Measurements from ENCODE around the gene METTL18.
A peak's percentile ranks its signal among the peaks of the same experiment; 100 is the strongest.

METTL18 gene

DNA sequence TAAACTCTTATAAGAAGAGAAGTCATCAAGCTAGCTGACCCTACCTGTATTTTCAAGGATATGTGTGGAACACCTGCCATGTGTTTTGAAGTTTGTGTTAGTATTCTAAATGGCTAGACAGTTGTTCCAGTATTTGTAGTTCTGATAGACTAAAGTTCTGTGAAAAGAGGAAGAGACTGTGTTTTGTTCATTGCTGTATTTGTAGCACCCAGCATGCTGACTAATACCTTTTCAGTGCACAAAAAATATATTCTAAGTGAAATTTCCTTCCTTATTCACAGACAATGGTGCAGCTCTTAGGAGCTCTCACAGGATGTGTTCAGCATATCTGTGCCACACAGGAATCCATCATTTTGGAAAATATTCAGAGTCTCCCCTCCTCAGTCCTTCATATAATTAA lies 8.2 kb upstream of the METTL18 start:
- no peak overlapping the region for H3K27ac Mint-ChIP-seq
- H3K4me3 Mint-ChIP-seq: no peak overlapping the region
- DNase-seq (ENCODE audit: low spot score in 2 of 2) (no peak), ATAC-seq (no peak)
- peaks cover 65% of the 10 kb centered on the region for H3K36me3 Mint-ChIP-seq
- no peaks in the 10 kb centered on the region for H3K4me1 Mint-ChIP-seq
- no peaks in the 10 kb centered on the region for H3K9me3 Mint-ChIP-seq

DNA sequence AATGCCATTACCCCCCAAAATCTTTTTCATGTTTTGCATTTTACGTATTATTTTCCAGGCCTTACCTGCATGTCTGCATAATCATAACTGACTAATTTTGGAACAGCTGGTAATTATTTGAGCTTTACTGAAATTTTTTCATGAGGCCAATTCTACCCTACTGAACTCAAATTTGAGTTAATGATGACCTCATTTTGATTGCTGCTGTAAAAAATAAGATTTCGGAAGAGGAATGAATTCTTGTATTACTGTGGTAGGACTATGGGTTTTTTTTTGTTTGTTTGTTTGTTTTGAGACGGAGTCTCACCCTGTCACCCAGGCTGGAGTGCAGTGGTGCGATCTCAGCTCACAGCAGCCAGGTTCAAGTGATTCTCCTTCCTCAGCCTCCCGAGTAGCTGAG lies 2.6 kb upstream of the METTL18 start:
- Mint-ChIP-seq H3K4me3 (no peak overlapping the region), H3K4me1 (peaks cover 20% of the 10 kb centered on the region), H3K9me3 (no peaks in the 10 kb centered on the region), H3K36me3 (peaks cover 53% of the 10 kb centered on the region), H3K27ac (no peak overlapping the region)
- DNase-seq (ENCODE audit: low spot score in 2 of 2) (no peak), ATAC-seq (no peak)

DNA sequence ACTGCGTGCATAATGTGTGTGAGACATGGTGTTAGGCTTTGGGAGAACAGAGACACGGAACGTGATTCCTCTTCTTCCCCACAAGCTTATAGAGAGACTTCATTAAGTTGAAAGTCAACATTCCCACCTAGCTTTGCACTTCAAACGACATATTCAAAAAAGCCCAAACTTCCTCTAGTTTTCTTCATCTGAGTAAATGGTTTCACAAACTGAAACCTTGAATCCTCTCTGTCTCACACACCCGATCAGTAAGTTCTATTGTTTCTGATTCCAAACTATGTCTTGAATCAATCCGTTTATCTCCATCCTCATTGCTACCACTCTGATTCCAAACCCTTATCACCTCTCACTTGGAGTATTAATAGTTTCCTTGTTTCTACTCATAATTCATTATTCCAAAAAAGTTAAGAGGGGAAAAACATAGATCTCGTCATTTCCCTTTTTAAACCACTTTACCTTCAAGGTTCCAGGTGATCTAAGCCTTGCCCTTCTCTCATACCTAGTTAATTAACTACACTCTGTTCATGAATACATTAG lies 1.6 kb upstream of the METTL18 start:
- DNase-seq (ENCODE audit: low spot score in 2 of 2): no peak
- Mint-ChIP-seq H3K36me3 (peaks cover 54% of the 10 kb centered on the region), H3K27ac (peak overlapping the region; percentile 98), H3K4me3 (peak overlapping the region; percentile 95), H3K4me1 (peaks cover 27% of the 10 kb centered on the region), H3K9me3 (no peaks in the 10 kb centered on the region)
- ATAC-seq: no peak

DNA sequence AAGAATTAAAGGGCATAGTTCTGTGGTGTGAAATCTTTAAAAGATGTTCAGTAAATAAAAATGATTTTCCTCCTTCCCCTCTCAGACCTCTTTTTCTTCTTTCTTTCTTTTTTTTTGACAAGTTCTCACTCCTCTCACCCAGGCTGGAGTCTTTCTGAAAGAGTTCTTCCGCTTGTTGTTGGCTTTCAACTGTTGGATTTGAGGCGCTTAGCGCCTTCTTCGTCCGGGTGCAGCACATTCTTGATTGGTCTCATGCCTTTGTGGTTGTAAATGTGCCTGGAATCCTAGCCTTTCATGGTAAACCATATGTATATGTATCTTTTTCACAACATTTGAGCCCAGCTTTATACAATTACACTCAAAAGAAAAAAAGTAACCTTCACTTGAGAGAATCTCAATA lies 980 bp upstream of the METTL18 start:
- DNase-seq (ENCODE audit: low spot score in 2 of 2) (no peak), ATAC-seq (no peak)
- H3K4me1 Mint-ChIP-seq: peaks cover 27% of the 10 kb centered on the region

DNA sequence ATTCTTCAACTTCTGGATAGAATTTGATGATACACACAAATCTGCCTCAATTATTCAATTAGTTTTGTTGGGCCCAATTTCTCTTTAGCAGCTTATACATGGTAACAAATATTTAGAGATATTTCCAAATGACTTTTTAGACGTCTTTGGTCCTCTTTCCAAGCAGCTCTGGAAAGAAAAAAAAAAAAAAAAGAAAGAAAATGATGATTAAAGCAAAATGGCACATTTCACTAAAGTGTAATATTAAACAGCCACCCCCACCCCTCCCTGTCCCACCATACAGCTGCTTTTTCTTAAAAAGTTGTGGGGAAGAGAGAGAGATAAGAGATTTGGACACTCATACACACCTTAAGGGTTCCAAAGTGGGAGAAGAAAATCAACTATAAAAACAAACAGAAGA lies 977 bp downstream of the METTL18 start:
- DNase-seq (ENCODE audit: low spot score in 2 of 2): no peak
- Mint-ChIP-seq H3K36me3 (peaks cover 34% of the 10 kb centered on the region), H3K4me1 (peaks cover 32% of the 10 kb centered on the region), H3K9me3 (no peaks in the 10 kb centered on the region), H3K27ac (peak overlapping the region; percentile 98), H3K4me3 (peak overlapping the region; percentile 95)
- ATAC-seq: no peak

More for the DNA sequence above, 980 bp upstream of the METTL18 start:
- peak overlapping the region; percentile 98 for H3K27ac Mint-ChIP-seq
- peaks cover 53% of the 10 kb centered on the region for H3K36me3 Mint-ChIP-seq
- H3K9me3 Mint-ChIP-seq: no peaks in the 10 kb centered on the region
- peak overlapping the region; percentile 95 for H3K4me3 Mint-ChIP-seq

DNA sequence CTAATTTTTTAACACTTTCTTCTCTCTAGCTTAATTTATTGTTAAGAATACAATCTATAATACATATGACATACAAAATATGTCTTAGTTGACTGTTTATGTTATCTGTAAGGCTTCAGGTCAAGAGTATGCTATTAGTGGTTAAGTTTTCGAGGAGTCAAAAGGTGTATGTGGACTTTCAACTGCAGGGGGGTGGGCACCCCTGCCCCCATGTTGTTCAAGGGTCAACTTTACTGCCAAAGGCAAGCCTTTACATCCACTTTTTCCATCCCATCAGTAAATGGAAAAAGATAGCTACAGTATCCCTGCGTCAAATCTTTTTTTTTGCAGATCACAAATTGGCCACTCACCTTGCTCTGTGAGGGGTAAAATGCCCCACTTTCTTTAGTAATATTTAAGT lies 6.3 kb downstream of the METTL18 start:
- Mint-ChIP-seq H3K9me3 (no peaks in the 10 kb centered on the region), H3K4me1 (peaks cover 22% of the 10 kb centered on the region), H3K27ac (no peak overlapping the region), H3K36me3 (peaks cover 17% of the 10 kb centered on the region), H3K4me3 (no peak overlapping the region)
- ATAC-seq: no peak
- no peak for DNase-seq (ENCODE audit: low spot score in 2 of 2)

DNA sequence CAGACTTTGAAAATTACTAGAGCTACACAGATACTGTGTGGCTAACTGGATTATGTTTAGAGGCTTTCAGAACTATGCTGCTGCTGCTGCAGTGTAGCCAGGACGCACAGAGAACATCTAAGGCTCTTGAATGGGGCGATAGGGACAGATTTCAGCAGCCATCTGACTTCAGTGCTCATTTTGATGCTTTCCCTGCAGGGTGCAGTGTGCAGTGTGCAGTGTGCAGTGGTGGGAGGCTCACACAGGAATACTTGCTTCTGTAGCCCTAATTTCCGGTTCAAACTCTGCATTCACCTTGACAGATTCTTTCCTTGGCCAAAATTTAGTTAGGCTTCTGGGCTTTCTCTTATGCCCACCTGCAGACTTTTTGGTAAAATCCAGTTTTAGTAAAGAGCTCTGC lies 7.7 kb downstream of the METTL18 start:
- no peak overlapping the region for H3K27ac Mint-ChIP-seq
- peaks cover 2% of the 10 kb centered on the region for H3K36me3 Mint-ChIP-seq
- no peak overlapping the region for H3K4me3 Mint-ChIP-seq
- ATAC-seq: no peak
- peaks cover 9% of the 10 kb centered on the region for H3K4me1 Mint-ChIP-seq
- no peak for DNase-seq (ENCODE audit: low spot score in 2 of 2)
- H3K9me3 Mint-ChIP-seq: no peaks in the 10 kb centered on the region

DNA sequence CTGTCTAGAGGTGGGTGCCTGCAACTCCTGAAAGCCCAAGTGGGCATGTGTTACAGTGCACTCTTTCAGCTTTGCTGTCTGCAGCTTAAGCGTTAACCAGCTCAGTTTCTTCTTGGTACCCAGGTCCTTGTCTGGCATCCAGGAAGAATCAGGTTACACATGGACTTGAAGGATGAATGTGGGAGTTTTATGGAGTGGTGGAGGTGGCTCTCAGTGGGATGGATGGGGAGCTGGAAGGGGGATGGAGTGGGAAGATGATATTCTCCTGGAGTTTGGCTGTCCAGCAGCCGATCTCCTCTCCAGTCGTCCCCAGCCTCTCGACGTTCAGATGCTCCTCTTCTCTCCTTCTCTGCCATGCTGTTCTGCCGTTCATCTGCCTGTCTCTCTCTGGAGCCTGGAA lies 9.4 kb downstream of the METTL18 start:
- H3K27ac Mint-ChIP-seq: no peak overlapping the region
- no peak overlapping the region for H3K4me3 Mint-ChIP-seq
- DNase-seq (ENCODE audit: low spot score in 2 of 2) (no peak), ATAC-seq (no peak)
- H3K36me3 Mint-ChIP-seq: no peaks in the 10 kb centered on the region
- H3K9me3 Mint-ChIP-seq: no peaks in the 10 kb centered on the region
- peaks cover 5% of the 10 kb centered on the region for H3K4me1 Mint-ChIP-seq

DNA sequence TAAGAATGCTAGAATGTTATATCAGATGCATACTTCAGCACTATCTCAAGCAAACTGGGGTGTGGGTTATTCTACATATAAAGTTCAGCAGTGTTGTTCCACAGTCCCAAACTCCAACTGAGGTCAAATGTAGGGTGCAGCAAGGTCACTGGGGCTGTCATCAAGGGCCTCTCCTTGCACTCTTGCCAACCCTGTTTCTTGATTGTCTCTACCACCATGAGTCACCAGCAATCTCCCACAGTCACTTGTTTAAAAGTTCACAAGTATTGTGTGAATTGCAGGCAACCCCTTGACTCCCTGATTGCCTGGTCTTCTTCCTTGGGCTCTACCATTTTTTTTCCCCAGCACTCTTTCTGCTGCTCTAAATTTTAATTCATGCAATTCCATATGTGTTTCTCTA lies 10.6 kb downstream of the METTL18 start:
- DNase-seq (ENCODE audit: low spot score in 2 of 2) (no peak), ATAC-seq (no peak)
- Mint-ChIP-seq H3K9me3 (no peaks in the 10 kb centered on the region), H3K27ac (no peak overlapping the region), H3K4me1 (no peaks in the 10 kb centered on the region), H3K4me3 (no peak overlapping the region), H3K36me3 (no peaks in the 10 kb centered on the region)

DNA sequence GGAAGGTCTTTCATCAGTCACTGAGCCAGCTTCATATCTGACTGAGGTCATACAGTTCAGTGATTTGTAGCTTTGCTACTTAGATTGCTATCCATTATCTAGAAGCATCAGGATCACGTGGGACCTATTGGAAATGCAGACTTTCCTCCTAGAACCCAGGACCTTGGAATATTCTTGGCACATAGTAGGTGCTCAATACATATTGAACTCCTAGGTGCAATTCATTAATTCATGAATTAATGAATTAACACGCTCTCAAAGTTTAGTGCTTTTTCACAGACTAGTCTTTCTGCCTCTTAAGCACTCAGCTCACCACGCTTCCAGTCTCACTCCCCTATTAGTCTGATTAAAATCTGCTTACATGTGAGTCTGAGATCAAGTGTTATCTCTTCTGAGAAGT lies 12.1 kb downstream of the METTL18 start:
- no peaks in the 10 kb centered on the region for H3K4me1 Mint-ChIP-seq
- no peak overlapping the region for H3K27ac Mint-ChIP-seq
- H3K9me3 Mint-ChIP-seq: no peaks in the 10 kb centered on the region
- DNase-seq (ENCODE audit: low spot score in 2 of 2) (no peak), ATAC-seq (no peak)
- H3K36me3 Mint-ChIP-seq: no peaks in the 10 kb centered on the region
- H3K4me3 Mint-ChIP-seq: no peak overlapping the region

DNA sequence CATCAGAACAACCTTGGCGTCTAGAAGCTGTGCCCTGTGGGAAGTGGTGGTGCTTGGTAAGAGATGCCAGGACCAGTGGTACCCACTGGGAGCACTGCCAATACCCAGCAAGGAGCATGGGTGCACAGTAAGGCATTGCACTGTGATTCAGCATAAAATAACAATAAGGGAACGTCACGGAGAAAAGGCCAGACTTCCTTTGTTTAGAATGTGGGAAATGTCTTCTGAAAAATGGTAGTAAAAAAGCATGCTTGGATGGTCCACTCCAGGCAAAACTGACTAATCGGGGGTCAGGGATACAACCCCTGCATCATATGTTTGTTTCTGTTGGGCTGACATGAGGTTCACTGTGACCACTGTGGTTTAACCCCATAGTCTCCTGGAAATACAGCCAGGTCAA lies 14.7 kb downstream of the METTL18 start:
- no peaks in the 10 kb centered on the region for H3K4me1 Mint-ChIP-seq
- no peak overlapping the region for H3K27ac Mint-ChIP-seq
- DNase-seq (ENCODE audit: low spot score in 2 of 2) (no peak), ATAC-seq (no peak)
- H3K4me3 Mint-ChIP-seq: no peak overlapping the region
- no peaks in the 10 kb centered on the region for H3K36me3 Mint-ChIP-seq
- no peaks in the 10 kb centered on the region for H3K9me3 Mint-ChIP-seq

DNA sequence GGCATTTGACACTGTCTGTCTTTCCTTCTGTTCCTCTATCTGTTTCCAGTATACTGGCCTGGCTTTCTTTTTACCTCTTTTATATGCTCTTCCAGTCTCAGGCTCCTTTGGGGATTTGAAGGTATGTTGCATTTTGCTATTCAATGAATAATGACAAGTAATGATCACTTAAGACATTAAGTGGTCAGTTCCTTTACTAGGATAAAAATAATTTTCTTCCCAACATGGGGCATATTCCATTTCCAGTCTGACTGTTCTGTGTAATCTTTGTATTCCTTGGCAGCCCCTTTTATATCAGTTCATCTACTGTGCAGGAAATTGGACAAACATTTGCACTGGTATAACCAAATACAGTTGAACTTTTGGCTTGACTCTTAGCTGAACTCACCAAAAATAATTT lies 15.6 kb downstream of the METTL18 start:
- Mint-ChIP-seq H3K4me3 (no peak overlapping the region), H3K27ac (no peak overlapping the region), H3K4me1 (no peaks in the 10 kb centered on the region), H3K36me3 (no peaks in the 10 kb centered on the region), H3K9me3 (no peaks in the 10 kb centered on the region)
- ATAC-seq (no peak), DNase-seq (ENCODE audit: low spot score in 2 of 2) (no peak)

DNA sequence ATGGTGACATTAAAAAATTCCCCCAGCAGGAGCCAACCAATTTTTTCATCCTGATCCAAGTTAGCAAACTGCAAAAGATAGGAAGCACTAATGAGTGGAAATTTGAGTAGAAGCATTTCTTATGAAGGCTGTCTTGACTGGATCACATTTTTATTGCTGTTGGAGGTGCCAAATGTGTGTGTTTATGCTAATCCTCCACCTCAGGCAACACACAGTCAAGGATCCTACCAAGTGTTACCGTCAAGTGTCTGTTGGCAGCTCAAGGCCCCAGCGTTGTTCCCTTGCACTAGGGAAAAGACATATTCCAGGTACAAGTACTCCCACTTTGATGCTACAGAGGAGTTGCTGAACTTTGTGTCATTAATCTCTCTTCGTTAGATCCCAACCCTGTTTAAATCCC lies 18.3 kb downstream of the METTL18 start:
- ATAC-seq (no peak), DNase-seq (ENCODE audit: low spot score in 2 of 2) (no peak)
- H3K9me3 Mint-ChIP-seq: no peaks in the 10 kb centered on the region
- no peaks in the 10 kb centered on the region for H3K36me3 Mint-ChIP-seq
- H3K4me3 Mint-ChIP-seq: no peak overlapping the region
- H3K4me1 Mint-ChIP-seq: no peaks in the 10 kb centered on the region
- H3K27ac Mint-ChIP-seq: no peak overlapping the region

DNA sequence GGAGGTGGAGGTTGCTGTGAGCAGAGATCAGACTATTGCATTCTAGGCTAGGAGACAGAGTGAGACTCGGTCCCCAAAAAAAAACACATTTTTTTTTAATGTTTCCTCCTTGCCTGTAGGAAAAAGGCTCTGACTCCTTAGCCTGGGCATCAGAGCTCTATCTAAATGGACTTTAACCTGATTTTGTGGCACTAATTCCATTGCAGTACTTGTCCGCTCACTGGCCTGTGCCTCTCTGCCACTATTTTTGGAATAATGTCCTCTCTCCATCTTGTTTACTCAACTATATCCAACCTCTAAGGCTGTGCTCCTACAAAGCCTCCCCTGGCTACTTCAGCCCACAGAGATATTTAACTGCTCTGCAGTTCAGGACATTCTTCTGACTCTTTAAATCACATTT lies 26.5 kb downstream of the METTL18 start:
- H3K4me1 Mint-ChIP-seq: no peaks in the 10 kb centered on the region
- H3K27ac Mint-ChIP-seq: no peak overlapping the region
- DNase-seq (ENCODE audit: low spot score in 2 of 2) (no peak), ATAC-seq (no peak)
- H3K36me3 Mint-ChIP-seq: no peaks in the 10 kb centered on the region
- no peak overlapping the region for H3K4me3 Mint-ChIP-seq
- no peaks in the 10 kb centered on the region for H3K9me3 Mint-ChIP-seq

DNA sequence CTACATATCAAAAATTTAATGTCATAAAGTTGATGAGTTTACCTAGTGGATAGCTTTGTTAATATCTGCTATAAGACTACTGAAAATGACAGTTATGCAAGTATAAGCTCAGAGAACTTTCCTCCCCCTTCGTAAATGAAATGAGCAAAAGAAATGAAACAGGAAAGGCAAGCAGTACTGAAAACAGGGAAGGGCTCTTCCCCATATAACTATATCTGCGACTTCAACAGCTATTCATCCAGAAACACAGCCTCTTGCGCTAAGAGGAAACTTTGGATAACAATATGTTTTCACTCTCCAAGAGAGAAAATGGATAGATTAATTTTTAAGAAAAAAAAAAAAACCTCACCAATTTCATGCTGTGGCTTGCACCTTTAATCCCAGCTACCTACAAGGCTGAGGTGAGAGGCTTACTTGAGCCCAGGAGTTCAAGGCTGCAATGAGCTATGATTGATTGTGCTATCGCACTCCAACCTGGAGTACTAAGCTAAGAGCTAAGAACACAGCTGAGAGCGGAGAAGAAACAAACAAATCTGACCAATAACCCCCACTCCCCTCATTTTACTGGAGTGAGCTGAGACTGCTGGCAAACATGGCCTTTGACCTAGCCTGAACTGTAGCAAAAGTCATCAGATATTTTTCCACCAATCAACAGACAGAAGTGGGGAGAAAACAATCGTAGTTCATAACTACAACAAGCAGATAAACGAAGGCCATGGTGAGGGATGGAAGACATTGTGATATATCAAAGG lies 29.0 kb downstream of the METTL18 start:
- Mint-ChIP-seq H3K4me3 (no peak overlapping the region), H3K27ac (no peak overlapping the region), H3K4me1 (no peaks in the 10 kb centered on the region), H3K9me3 (no peaks in the 10 kb centered on the region), H3K36me3 (no peaks in the 10 kb centered on the region)
- ATAC-seq (no peak), DNase-seq (ENCODE audit: low spot score in 2 of 2) (no peak)

DNA sequence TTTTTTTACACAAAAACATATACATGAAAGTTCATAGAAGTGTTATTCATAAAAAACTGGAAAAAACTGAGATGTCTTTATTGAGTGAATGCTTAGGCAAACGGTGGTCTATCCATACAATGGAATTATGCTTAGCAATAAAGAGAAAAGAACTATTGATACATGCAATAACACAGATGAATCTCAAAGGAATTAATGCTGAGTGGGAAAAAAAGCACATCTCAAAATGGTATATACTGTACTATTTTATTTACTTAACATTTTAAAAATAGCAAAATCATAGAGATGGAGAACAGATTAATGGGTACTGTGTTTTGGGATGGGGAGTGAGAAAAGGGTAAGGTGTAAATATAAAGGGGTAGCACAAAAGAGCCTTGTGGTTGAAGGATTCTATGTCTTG lies 29.8 kb downstream of the METTL18 start:
- Mint-ChIP-seq H3K27ac (no peak overlapping the region), H3K36me3 (no peaks in the 10 kb centered on the region), H3K9me3 (no peaks in the 10 kb centered on the region), H3K4me1 (no peaks in the 10 kb centered on the region), H3K4me3 (no peak overlapping the region)
- no peak for DNase-seq (ENCODE audit: low spot score in 2 of 2)
- ATAC-seq: no peak

Measured in stimulated activated effector memory CD8-positive, alpha-beta T cell treated with anti-CD3 and anti-CD28 coated beads, Interleukin-12 subunit alpha, Interleukin-12 subunit beta, amount 100 ng/mL, for 72 hours (primary cell).